ENCODE data around the gene NEURL1B. TPM values are rescaled to one million over a fixed set of nuclear protein-coding genes. Genes with fewer than 3 reads are reported as not detected.

Gene NEURL1B
- total RNA-seq, 1 donor from 2014 or later = 15.9 TPM

DNA sequence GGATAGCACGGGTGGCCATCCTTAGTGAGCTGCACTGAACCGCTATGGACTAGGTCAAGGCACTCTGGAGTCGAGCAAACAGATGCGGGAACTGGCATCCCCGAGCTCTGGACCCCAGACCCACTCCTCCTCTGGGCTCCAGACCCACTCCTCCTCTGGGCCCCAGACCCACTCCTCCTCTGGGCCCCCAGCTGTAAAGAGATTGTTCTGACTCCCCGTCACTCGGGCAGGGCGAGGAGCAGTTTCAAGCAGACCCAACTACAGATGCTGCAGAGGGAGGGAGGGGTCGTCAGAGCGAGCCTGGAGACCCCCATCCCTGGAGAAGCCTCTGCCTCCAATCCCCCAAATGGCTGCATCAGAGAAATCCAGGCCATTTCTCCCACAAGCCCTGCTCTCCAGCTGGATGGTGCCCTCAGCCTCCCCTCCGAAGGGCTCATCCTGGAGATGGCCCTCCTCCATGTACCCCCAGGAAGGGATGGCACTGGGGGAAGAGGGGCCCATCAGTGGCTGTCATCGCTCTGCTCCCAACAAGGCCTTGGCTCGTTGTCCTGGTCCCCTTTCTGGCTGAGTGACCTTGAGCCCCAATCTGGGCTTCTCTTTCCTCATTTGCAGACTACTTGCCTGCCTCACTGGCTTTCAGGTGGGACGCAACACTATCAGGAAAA is 91.3 kb downstream of the NEURL1B start:
- no peak for DNase-seq

DNA sequence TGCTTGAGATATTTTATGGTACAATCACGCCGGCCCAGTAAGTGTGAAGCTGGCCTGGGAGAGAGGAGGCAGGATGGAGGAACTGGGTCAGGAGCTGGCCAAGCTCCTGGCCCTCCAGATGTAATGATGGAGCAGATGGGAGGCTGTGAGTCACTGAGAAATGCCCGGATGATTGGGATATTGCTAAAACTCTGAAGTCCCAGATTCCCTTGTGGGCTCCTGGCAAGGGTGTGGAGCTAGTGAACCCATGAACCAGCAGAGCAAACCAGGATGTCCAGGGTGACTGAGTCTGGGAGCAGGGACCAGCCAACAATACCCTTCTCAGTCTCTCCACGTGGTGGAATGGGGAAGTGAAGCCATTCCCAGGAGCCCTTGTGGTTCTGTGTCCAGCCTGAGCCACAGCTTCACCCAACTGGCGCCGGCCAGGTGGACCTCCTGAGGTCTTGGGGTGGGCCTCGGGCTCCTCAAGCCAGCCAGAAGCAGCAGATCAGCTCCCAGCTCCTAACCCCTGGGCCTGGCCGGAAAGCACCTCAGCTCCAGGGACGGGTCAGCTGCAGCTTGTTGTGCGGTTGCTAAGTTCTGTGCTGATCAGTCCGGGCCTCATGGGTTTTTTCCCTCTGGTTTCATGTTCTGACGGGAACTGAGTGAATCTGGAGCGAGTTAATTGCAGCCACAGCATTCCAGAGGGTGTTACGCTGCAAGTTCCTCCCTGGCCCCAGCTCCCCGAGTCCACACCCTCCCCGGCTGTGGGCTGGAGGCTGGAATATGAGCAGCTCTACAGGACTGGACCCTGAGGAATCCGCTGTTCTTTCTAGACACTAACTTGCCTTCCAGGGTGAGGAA is 92.3 kb downstream of the NEURL1B start:
- peak; percentile 98 for DNase-seq

DNA sequence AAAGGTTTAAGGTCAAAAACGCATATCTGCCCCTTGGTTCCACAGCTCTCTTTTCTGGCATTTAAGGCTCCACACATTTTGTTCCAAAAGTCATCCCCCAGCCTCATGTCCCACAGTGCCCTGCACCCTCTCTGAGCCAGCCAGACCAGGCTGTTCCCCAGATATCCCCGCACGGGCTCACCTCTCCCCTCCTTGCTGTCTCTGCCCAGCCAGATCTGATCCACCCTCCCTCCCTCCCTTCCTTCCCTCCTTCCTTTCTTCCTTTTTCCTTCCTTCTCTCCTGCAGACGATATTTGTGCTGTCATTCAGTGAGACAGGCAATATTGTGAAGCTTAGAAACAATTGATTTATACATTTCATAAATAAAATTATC is 92.9 kb downstream of the NEURL1B start:
- no peak for DNase-seq

DNA sequence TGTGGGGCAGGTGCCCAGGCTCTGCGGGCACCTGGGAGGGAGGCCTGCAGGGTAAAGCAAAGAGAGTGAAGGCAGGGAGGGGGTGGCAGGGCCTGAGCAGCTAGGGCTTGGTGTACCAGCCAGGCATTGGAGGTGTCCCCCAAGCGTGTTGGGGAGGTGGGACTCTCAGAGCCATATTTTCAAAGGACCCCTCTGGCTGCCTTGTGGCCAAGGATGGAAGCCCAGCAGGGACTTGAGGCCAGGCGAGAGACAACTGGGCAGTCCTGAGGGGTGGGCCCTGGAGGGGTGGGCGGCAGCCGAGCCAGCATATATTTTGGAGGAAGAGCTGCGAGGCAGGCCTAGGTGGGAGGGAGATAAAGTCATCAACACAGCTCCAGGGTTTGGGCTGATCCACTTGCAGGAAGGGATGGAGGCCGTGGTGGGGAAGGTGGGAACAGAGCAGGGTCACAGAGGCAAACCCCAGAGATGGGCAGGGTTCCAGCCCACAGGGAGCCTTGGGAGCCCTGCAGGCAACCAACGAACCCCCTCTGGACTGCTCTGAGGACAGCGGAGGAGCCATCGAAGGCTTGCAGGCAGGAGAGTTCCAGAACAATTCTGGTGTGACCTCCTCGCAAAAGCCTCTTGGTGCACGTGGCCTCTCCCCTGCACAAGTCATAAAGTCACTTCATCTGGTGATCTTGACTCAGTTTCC is 94.2 kb downstream of the NEURL1B start:
- no peak for DNase-seq

DNA sequence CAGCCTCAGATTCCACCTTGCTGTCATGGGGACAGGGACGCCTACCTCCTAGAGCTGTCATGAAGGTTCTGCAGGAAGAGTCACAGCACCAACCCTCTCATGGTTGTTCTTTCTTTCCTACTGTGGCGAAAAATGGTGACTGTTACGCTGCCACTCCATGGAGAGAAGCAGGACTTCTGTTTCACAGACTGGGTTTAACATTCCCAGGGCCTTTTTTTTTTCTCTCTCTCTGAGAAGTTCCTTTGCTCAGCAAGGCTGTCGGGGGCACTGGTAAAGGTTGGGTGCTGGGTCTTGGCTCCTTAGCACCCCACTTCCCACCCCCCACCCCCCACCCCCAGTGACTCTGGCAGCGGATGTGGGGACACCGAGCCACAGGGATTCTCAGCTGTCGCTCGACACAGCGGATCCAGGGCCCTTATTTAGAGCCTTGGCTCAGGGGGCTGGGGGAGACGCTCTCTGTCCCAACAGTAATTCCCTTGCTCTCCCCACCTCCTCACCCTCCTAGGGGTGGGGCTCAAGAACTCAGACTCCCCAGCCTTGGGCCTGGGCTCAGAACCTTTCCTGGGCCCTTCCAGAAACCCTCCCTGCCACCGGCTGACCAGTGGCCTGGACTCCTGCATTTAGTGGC is 95.6 kb downstream of the NEURL1B start:
- no peak for DNase-seq

DNA sequence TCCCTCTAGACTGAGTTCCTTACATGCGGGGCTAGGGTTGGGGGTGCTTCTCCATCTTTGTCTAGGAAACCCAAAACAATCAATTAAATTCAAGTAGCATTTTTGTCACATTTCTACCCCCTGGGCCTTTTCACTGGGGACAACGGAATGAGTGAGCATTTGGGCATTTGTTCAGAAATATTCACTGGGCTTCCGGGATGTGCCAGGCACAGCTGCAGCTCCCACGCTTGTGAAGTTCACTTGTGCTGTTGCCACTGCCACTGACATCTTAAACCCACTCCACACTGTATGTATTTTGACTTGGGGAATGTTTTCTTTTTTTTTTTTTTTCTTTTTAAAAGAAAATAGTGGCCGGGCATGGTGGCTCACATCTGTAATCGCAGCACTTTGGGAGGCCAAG is 98.3 kb downstream of the NEURL1B start:
- DNase-seq = no peak

DNA sequence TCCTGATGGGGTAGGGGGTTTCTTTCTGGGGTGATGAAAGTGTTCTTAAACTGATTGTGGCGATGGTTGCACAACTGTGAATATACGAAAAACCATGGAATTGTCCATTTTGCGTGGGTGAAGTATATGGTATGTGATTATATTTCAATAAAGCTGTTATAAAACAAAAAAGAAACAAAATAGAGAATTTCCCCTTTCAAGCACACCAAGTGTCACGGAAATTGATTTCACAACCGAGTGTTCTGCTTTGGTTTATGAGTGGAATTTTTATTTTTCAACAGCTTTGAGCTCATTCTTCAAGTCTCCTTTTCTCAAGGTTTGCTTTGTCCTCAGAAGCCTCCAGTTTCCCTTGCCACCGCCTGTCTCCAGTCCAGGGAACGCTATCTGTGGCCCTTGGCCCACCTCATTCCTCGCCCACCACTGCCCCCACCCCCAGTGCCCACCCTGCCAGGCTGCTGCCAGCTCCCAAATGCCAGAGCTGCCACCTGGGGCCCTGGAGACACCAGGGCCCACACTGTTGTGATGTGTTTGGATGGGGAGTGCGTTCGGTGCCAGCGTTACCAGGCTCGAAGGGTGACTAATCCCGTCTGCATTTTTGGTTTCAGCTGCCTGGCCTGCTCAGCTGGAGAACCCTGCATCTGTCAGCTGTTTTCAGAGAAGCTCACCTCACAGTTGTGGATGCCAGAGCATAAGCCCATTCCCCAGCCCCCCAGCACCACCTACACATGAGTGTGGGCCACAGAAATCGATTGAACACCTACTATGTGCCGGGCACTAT is 99.6 kb downstream of the NEURL1B start:
- DNase-seq = no peak

Small RNA genes lying within 50 kb of the gene (small RNA-seq; reads per million reads assigned to genes)
- gene AC027309.2 (ENCODE audit: low replicate concordance) (not detected), gene MIR5003 (ENCODE audit: low replicate concordance) (not detected)

Other genes starting within 250 kb of the NEURL1B start
- 30.7 TPM for gene SH3PXD2B, start 186.7 kb upstream of the NEURL1B start, total RNA-seq
- 147 TPM for gene DUSP1, start 129.9 kb downstream of the NEURL1B start, total RNA-seq
- 44.3 TPM for gene ERGIC1, start 193.0 kb downstream of the NEURL1B start, total RNA-seq